CD14-positive monocyte (primary cell): ENCODE results near the gene ATG3. TPM values are rescaled to one million over a fixed set of nuclear protein-coding genes. Genes with fewer than 3 reads are reported as not detected.
"Not testable (repeated sequence)": the region's sequence is repeated elsewhere in the genome, so short reads cannot be mapped to it uniquely, and the experiment has no call there.

Source experiments
- DNase-seq, 3 donors: peaks; one replicate each; pipeline ENCODE4 v3.0.0-alpha.2; 2011 to 2022
- H2AFZ ChIP-seq: 2 replicates; pipeline ENCODE4 v1.6.0; 2012; ENCODE audit warnings: mild to moderate bottlenecking, low read depth, low read length, inconsistent platforms; ENCODE audit not compliant: insufficient read depth, poor library complexity, severe bottlenecking
- H3K27ac ChIP-seq, 2 donors: 1 replicate in 1 of 2; 2 replicates in 1 of 2; pipeline ENCODE4 v1.5.1; 2012 to 2013; ENCODE audit warnings: low read length in 2 of 2, control low read depth in 1 of 2, inconsistent platforms in 1 of 2, low read depth in 1 of 2, mild to moderate bottlenecking in 1 of 2
- H3K27me3 ChIP-seq, 2 donors: one replicate each; pipeline versions ENCODE4 v1.6.0 to v1.6.1; 2011 to 2013; ENCODE audit warnings: low read length in 2 of 2; ENCODE audit not compliant: control insufficient read depth in 2 of 2, insufficient read depth in 2 of 2
- H3K36me3 ChIP-seq, 2 donors: replicated peaks in 1 of 2; 1 replicate in 1 of 2; 2 replicates in 1 of 2; pipeline versions ENCODE4 v1.5.1 to v1.6.1; 2012 to 2013; ENCODE audit warnings: low read length in 2 of 2, control low read depth in 1 of 2, inconsistent platforms in 1 of 2, mild to moderate bottlenecking in 1 of 2; ENCODE audit not compliant: insufficient read depth in 2 of 2, control insufficient read depth in 1 of 2
- H3K4me1 ChIP-seq, 2 donors: 1 replicate in 1 of 2; 2 replicates in 1 of 2; pipeline versions ENCODE4 v1.5.1 to v1.6.1; 2012 to 2013; ENCODE audit warnings: low read length in 2 of 2, control low read depth in 1 of 2, inconsistent platforms in 1 of 2, mild to moderate bottlenecking in 1 of 2, moderate library complexity in 1 of 2; ENCODE audit not compliant: insufficient read depth in 2 of 2, control insufficient read depth in 1 of 2
- H3K4me2 ChIP-seq: replicated peaks from 2 replicates; pipeline ENCODE3; 2012; ENCODE audit warnings: low read length, moderate library complexity, mild to moderate bottlenecking; ENCODE audit not compliant: poor library complexity, severe bottlenecking; ENCODE audit errors: extremely low read depth
- H3K4me3 ChIP-seq, 3 experiments: fragments of 200-600 bp in 1 of 3; sonication (generic) in 1 of 3; replicated peaks in 1 of 3; 1 replicate in 2 of 3; 2 replicates in 1 of 3; pipeline ENCODE4 v1.5.1; 2011 to 2013; ENCODE audit warnings: low read length in 3 of 3, mild to moderate bottlenecking in 3 of 3, control low read depth in 2 of 3, low read depth in 2 of 3, inconsistent platforms in 1 of 3, moderate library complexity in 1 of 3
- H3K79me2 ChIP-seq: 2 replicates; pipeline ENCODE4 v1.6.0; 2012; ENCODE audit warnings: mild to moderate bottlenecking, control low read depth, inconsistent platforms, low read length, moderate library complexity; ENCODE audit not compliant: insufficient read depth
- H3K9ac ChIP-seq: 2 replicates; pipeline ENCODE4 v1.6.0; 2017; ENCODE audit warnings: low read length, mild to moderate bottlenecking; ENCODE audit not compliant: insufficient read depth, poor library complexity, severe bottlenecking
- H3K9me3 ChIP-seq, 2 donors: replicated peaks in 1 of 2; 1 replicate in 1 of 2; 2 replicates in 1 of 2; pipeline versions ENCODE4 v1.5.1 to v1.6.1; 2012 to 2013; ENCODE audit warnings: low read length in 2 of 2, control low read depth in 1 of 2; ENCODE audit not compliant: control insufficient read depth in 1 of 2, insufficient read depth in 1 of 2
- H4K20me1 ChIP-seq: 2 replicates; pipeline ENCODE4 v1.6.0; 2012; ENCODE audit warnings: mild to moderate bottlenecking, low read length, control low read depth, moderate library complexity; ENCODE audit not compliant: insufficient read depth
- H3K27ac Mint-ChIP-seq, 7 donors: one replicate each; pipeline ENCODE4 v1.8.0; 2020; ENCODE audit warnings: mild to moderate bottlenecking in 7 of 7, mixed read lengths in 7 of 7, moderate library complexity in 6 of 7, inconsistent platforms in 2 of 7
- H3K27me3 Mint-ChIP-seq, 3 donors: one replicate each; pipeline ENCODE4 v1.8.0; 2021 to 2022; ENCODE audit warnings: low read depth in 3 of 3, mild to moderate bottlenecking in 3 of 3, mixed read lengths in 3 of 3, moderate library complexity in 3 of 3, inconsistent platforms in 1 of 3
- H3K36me3 Mint-ChIP-seq, 2 donors: one replicate each; pipeline ENCODE4 v1.8.0; 2020; ENCODE audit warnings: mixed read lengths in 2 of 2, inconsistent platforms in 1 of 2, mild to moderate bottlenecking in 1 of 2
- H3K4me1 Mint-ChIP-seq: one replicate; pipeline ENCODE4 v1.8.0; 2020; ENCODE audit warnings: mild to moderate bottlenecking, mixed read lengths
- H3K4me3 Mint-ChIP-seq, 2 donors: one replicate each; pipeline ENCODE4 v1.8.0; 2020; ENCODE audit warnings: mild to moderate bottlenecking in 2 of 2, mixed read lengths in 2 of 2, moderate library complexity in 1 of 2
- H3K9me3 Mint-ChIP-seq, 7 donors: one replicate each; pipeline ENCODE4 v1.8.0; 2020 to 2022; ENCODE audit warnings: mixed read lengths in 7 of 7, mild to moderate bottlenecking in 6 of 7, moderate library complexity in 6 of 7, inconsistent platforms in 2 of 7
- WGBS: methylation state at CpG from one replicate; pipeline ENCODE4 v1.1.5; 2013; ENCODE audit warnings: missing lambda C conversion rate; ENCODE audit not compliant: insufficient coverage; 5-methylcytosine and 5-hydroxymethylcytosine counted together
- intact Hi-C, 2 donors: fragments of 100-400 bp; cut with micrococcal nuclease; formaldehyde crosslinking; loops; one replicate each; pipeline versions ENCODE4 v1.15.0 to v1.15.1; 2023
- polyA plus RNA-seq, 3 donors: library from polyadenylated mRNA; depleted of rRNA in 1 of 3; unstranded in 2 of 3; stranded (reverse) in 1 of 3; fragments of 300-500 nt in 2 of 3; fragments of >200 nt in 1 of 3; fragmentation: Illumina TruSeq in 2 of 3; gene quantifications; 1 replicate in 2 of 3; 2 replicates in 1 of 3; pipeline ENCODE4 v1.2.3, GENCODE V29; 2012 to 2021
- TF ChIP-seq, protein P1 (sequence below): fragments of 200-600 bp; IDR thresholded peaks from one replicate; pipeline ENCODE4 v1.8.0; 2022; ENCODE audit warnings: antibody characterized with exemption, mild to moderate bottlenecking

The ATG3 gene
- polyA plus RNA-seq, 3 donors: 99.8 to 288 (median 226) TPM

- Histone ChIP-seq H3K27ac (peak overlapping the region in 1 of 2 donors; percentile 21), H3K36me3 (peaks cover 91 to 98% of the 10 kb centered on the region in 2 donors), H3K9ac (no peak overlapping the region), H2AFZ (no peak overlapping the region), H3K79me2 (no peaks in the 10 kb centered on the region), H4K20me1 (peaks cover 77% of the 10 kb centered on the region), H3K27me3 (no peaks in the 10 kb centered on the region), H3K4me1 (no peaks in the 10 kb centered on the region), H3K4me2 (no peak overlapping the region), H3K9me3 (no peaks in the 10 kb centered on the region), H3K4me3 (no peak overlapping the region)
- intact Hi-C loops: loop anchor here (5.0 kb wide), 1 partner anchor 418 kb away; no protein-coding TSS in a partner anchor
- Mint-ChIP-seq H3K36me3 (peaks cover 61 to 71% of the 10 kb centered on the region in 2 donors), H3K4me3 (no peak overlapping the region), H3K27ac (no peak overlapping the region), H3K4me1 (no peaks in the 10 kb centered on the region), H3K27me3 (no peaks in the 10 kb centered on the region), H3K9me3 (no peaks in the 10 kb centered on the region)
- TF ChIP-seq, protein P1, sequence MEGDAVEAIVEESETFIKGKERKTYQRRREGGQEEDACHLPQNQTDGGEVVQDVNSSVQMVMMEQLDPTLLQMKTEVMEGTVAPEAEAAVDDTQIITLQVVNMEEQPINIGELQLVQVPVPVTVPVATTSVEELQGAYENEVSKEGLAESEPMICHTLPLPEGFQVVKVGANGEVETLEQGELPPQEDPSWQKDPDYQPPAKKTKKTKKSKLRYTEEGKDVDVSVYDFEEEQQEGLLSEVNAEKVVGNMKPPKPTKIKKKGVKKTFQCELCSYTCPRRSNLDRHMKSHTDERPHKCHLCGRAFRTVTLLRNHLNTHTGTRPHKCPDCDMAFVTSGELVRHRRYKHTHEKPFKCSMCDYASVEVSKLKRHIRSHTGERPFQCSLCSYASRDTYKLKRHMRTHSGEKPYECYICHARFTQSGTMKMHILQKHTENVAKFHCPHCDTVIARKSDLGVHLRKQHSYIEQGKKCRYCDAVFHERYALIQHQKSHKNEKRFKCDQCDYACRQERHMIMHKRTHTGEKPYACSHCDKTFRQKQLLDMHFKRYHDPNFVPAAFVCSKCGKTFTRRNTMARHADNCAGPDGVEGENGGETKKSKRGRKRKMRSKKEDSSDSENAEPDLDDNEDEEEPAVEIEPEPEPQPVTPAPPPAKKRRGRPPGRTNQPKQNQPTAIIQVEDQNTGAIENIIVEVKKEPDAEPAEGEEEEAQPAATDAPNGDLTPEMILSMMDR: no peak
- no CpG with 5 or more reads among the region's 3 CpGs for WGBS
- no peak for DNase-seq
These were observed 31.2 kb downstream of the ATG3 start for GRCh38 chr3:112530573-112530972.

- not testable (repeated sequence) for DNase-seq, H3K27me3 ChIP-seq, H3K9me3 Mint-ChIP-seq, H3K4me1 ChIP-seq, H3K79me2 ChIP-seq, H3K9ac ChIP-seq, H3K9me3 ChIP-seq, H3K4me3 Mint-ChIP-seq, H3K27me3 Mint-ChIP-seq, H3K4me2 ChIP-seq, H3K4me1 Mint-ChIP-seq, H3K4me3 ChIP-seq, H2AFZ ChIP-seq
- H3K36me3 Mint-ChIP-seq: peaks cover 37 to 51% of the 10 kb centered on the region in 2 donors
- no CpG with 5 or more reads among the region's 6 CpGs for WGBS
- intact Hi-C loops: loop anchor here (5.0 to 10.0 kb wide), 2 partner anchors 197 to 229 kb away; partner anchors contain the start of gene SLC9C1 (in 1 of the 2)
- peak overlapping the region in 1 of 2 donors; percentile 21 for H3K27ac ChIP-seq
- peak overlapping the region in 2 of 7 donors; percentile 2 to 19 for H3K27ac Mint-ChIP-seq
- H4K20me1 ChIP-seq: peaks cover 18% of the 10 kb centered on the region
- peaks cover 40 to 67% of the 10 kb centered on the region in 2 donors for H3K36me3 ChIP-seq
These were observed 37.6 kb downstream of the ATG3 start for GRCh38 chr3:112524127-112524526.
